ENCODE data around the gene NDFIP1. TPM values are rescaled to one million over a fixed set of nuclear protein-coding genes. Genes with fewer than 3 reads are reported as not detected.

Gene NDFIP1
- total RNA-seq, 2 experiments from 2014 or later, result 18.7 to 33.1 TPM

- TF ChIP-seq EZH2phosphoT487 (IDR thresholded peaks at IDR 0.05; ENCODE audit: borderline replicate concordance, low read depth, low read length) (no peak), CTCF (conservative IDR thresholded peaks at IDR 0.05; ENCODE audit: low read length) (no peak)
- Histone ChIP-seq H3K27ac (ENCODE audit: low read depth, low read length, poor library complexity, severe bottlenecking) (no peak overlapping the region), H3K4me2 (ENCODE audit: low read length) (no peak overlapping the region), H4K20me1 (ENCODE audit: insufficient read depth, low read length) (no peaks in the 10 kb centered on the region), H3K36me3 (ENCODE audit: insufficient read depth, low read length) (no peaks in the 10 kb centered on the region), H3K9me3 (ENCODE audit: low read length) (no peaks in the 10 kb centered on the region), H2AFZ (ENCODE audit: low read length) (no peak overlapping the region), H3K9me2 (ENCODE audit: insufficient read depth, low read length) (no peaks in the 10 kb centered on the region), H3K4me3 (ENCODE audit: low read depth, low read length, poor library complexity, severe bottlenecking) (no peak overlapping the region), H3K79me2 (ENCODE audit: insufficient read depth, low read depth, low read length) (no peaks in the 10 kb centered on the region), H3K4me1 (ENCODE audit: insufficient read depth, low read length, poor library complexity, severe bottlenecking) (no peaks in the 10 kb centered on the region)
- no peak for DNase-seq (ENCODE audit: low spot score)
- ChIA-PET POLR2A (no interaction called here), CTCF (ENCODE audit: unreplicated experiment) (no interaction called here)
- no TSS peak for BruUV-seq (replicated peaks)
- intact Hi-C loops (cut with micrococcal nuclease; ENCODE audit: unreplicated experiment), result no loop called here
Measured at GRCh38 chr5:142096382-142096781, 12.2 kb upstream of the NDFIP1 start.

- Histone ChIP-seq H3K9me3 (ENCODE audit: low read length) (no peaks in the 10 kb centered on the region), H3K27ac (ENCODE audit: low read depth, low read length, poor library complexity, severe bottlenecking) (no peak overlapping the region), H3K9me2 (ENCODE audit: insufficient read depth, low read length) (no peaks in the 10 kb centered on the region), H3K4me2 (ENCODE audit: low read length) (no peak overlapping the region), H4K20me1 (ENCODE audit: insufficient read depth, low read length) (no peaks in the 10 kb centered on the region), H2AFZ (ENCODE audit: low read length) (no peak overlapping the region), H3K79me2 (ENCODE audit: insufficient read depth, low read depth, low read length) (no peaks in the 10 kb centered on the region), H3K4me3 (ENCODE audit: low read depth, low read length, poor library complexity, severe bottlenecking) (no peak overlapping the region), H3K36me3 (ENCODE audit: insufficient read depth, low read length) (no peaks in the 10 kb centered on the region), H3K4me1 (ENCODE audit: insufficient read depth, low read length, poor library complexity, severe bottlenecking) (no peaks in the 10 kb centered on the region)
- CTCF ChIA-PET (ENCODE audit: unreplicated experiment), result no interaction called here
- TF ChIP-seq EZH2phosphoT487 (IDR thresholded peaks at IDR 0.05; ENCODE audit: borderline replicate concordance, low read depth, low read length), result no peak
- DNase-seq (ENCODE audit: low spot score), result no peak
- POLR2A ChIA-PET, result no interaction called here
- intact Hi-C loops (cut with micrococcal nuclease; ENCODE audit: unreplicated experiment), result no loop called here
- no TSS peak for BruUV-seq (replicated peaks)
Measured at GRCh38 chr5:142097681-142098080, 10.9 kb upstream of the NDFIP1 start.

- intact Hi-C loops (cut with micrococcal nuclease; ENCODE audit: unreplicated experiment), result no loop called here
- Histone ChIP-seq H3K9me3 (ENCODE audit: low read length) (no peaks in the 10 kb centered on the region), H3K4me3 (ENCODE audit: low read depth, low read length, poor library complexity, severe bottlenecking) (no peak overlapping the region), H2AFZ (ENCODE audit: low read length) (no peak overlapping the region), H3K27ac (ENCODE audit: low read depth, low read length, poor library complexity, severe bottlenecking) (no peak overlapping the region), H3K79me2 (ENCODE audit: insufficient read depth, low read depth, low read length) (no peaks in the 10 kb centered on the region), H3K4me2 (ENCODE audit: low read length) (no peak overlapping the region), H3K36me3 (ENCODE audit: insufficient read depth, low read length) (no peaks in the 10 kb centered on the region), H4K20me1 (ENCODE audit: insufficient read depth, low read length) (no peaks in the 10 kb centered on the region), H3K9me2 (ENCODE audit: insufficient read depth, low read length) (no peaks in the 10 kb centered on the region), H3K4me1 (ENCODE audit: insufficient read depth, low read length, poor library complexity, severe bottlenecking) (no peaks in the 10 kb centered on the region)
- TF ChIP-seq CTCF (conservative IDR thresholded peaks at IDR 0.05; ENCODE audit: low read length) (no peak), EZH2phosphoT487 (IDR thresholded peaks at IDR 0.05; ENCODE audit: borderline replicate concordance, low read depth, low read length) (no peak)
- CTCF ChIA-PET (ENCODE audit: unreplicated experiment), result no interaction called here
- no peak for DNase-seq (ENCODE audit: low spot score)
- no TSS peak for BruUV-seq (replicated peaks)
- POLR2A ChIA-PET, result no interaction called here
Measured at GRCh38 chr5:142098275-142098674, 10.3 kb upstream of the NDFIP1 start.
